ENCODE measurements around the gene TRIM61.
"Not testable (repeated sequence)": the region's sequence is repeated elsewhere in the genome, so short reads cannot be mapped to it uniquely, and the experiment has no call there.

- not testable (repeated sequence) for TF ChIP-seq CTCF, EZH2 (IDR thresholded peaks at IDR 0.05)
Measured at GRCh38 chr4:164927101-164927500, 50.4 kb downstream of the TRIM61 start.
